ENCODE results near the gene MTMR4. TPM values are rescaled to one million over a fixed set of nuclear protein-coding genes. Genes with fewer than 3 reads are reported as not detected.

The MTMR4 gene
- total and polyA plus RNA-seq, 2 experiments from 2014 or later: 11.1 to 42.2 TPM

DNA sequence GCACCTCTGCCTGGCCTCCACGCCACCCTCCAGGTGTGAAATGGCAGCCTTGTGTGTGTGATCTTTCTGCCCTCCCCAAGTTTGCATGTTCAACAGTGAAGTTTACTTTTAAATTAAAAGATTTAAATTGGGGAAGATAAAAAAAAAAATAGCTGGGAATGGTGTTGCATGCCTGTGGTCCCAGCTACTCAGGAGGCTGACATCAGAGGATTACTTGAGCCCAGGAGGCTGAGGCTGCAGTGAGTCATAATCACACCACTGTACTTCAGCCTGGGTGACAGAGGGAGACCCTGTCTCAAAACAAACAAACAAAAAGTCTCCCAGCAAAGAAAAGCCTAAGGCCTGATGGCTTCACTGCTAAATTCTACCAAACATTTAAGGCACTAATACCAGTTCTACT, 61.7 kb downstream of the MTMR4 start (continued):
- TF ChIP-seq, protein P1, sequence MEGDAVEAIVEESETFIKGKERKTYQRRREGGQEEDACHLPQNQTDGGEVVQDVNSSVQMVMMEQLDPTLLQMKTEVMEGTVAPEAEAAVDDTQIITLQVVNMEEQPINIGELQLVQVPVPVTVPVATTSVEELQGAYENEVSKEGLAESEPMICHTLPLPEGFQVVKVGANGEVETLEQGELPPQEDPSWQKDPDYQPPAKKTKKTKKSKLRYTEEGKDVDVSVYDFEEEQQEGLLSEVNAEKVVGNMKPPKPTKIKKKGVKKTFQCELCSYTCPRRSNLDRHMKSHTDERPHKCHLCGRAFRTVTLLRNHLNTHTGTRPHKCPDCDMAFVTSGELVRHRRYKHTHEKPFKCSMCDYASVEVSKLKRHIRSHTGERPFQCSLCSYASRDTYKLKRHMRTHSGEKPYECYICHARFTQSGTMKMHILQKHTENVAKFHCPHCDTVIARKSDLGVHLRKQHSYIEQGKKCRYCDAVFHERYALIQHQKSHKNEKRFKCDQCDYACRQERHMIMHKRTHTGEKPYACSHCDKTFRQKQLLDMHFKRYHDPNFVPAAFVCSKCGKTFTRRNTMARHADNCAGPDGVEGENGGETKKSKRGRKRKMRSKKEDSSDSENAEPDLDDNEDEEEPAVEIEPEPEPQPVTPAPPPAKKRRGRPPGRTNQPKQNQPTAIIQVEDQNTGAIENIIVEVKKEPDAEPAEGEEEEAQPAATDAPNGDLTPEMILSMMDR (conservative IDR thresholded peaks at IDR 0.05; ENCODE audit: low read depth in 2 of 2): no peak

DNA sequence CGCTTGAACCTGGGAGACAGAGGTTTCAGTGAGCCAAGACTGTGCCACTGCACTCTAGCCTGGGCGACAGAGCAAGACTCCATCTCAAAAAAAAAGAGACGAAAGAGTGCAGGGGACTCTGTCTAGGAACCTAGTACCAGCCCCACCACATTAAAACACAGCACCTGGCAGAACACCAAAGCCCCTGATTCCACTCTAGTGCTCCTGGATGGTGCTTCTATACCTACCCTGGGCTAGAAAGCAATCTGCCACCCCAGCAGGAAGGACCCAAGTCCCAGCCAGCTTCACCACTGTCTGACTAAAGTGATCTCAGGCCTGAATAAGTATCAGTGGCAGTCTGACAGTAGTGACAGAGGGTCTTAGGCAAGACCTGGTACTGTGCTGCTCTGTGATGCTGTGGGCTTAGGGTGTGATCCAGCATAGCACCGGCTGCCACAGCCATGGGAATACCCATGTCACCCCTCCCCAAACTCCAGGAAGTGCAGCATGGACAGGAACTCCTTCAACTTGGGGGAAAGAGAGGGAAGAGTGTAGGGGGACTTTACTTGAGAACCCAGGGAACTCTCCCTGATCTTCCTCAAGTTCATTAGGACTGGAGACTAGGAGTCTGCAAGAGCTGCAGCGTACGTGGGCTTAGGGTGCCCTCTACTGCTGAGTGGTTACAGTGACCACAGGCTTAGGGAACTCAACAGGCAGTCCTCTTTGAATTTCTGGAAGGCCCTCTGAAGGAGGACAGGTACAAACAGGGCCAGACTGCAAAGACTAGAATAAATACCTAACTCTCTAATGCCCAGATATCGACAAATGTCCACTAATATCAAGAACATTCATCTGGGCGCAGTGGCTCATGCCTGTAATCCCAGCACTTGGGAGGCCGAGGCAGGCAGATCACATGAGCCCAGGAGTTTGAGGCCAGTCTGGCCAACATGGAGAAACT, 67.1 kb downstream of the MTMR4 start:
- no peak overlapping the region for H3K4me3 ChIP-seq
- DNase-seq (ENCODE audit: low spot score) (peak; percentile 94), ATAC-seq (peak; percentile 99)
- H3K36me3 ChIP-seq (ENCODE audit: insufficient read depth): no peaks in the 10 kb centered on the region
- peaks cover 13% of the 10 kb centered on the region for H3K4me1 ChIP-seq (ENCODE audit: insufficient read depth)
- no peaks in the 10 kb centered on the region for H3F3A ChIP-seq (replicated peaks; ENCODE audit: low read depth)
- Mint-ChIP-seq H3K9me3 (peaks cover 11% of the 10 kb centered on the region; the same call in 2 of the 3 replicates), H3K4me1 (peaks cover 10% of the 10 kb centered on the region), H3K4me3 (no peak overlapping the region), H3K27me3 (ENCODE audit: insufficient read depth, low read depth, poor library complexity) (peaks cover 7% of the 10 kb centered on the region), H3K27ac (no peak overlapping the region), H3K36me3 (ENCODE audit: low read depth) (peaks cover 8% of the 10 kb centered on the region; the same call in 2 of the 3 replicates)
- no peak overlapping the region for H3K4me2 ChIP-seq
- no peaks in the 10 kb centered on the region for H3K9me2 ChIP-seq (ENCODE audit: insufficient read depth)
- H4K20me1 ChIP-seq (replicated peaks; ENCODE audit: insufficient read depth): no peaks in the 10 kb centered on the region
- H3K27ac ChIP-seq (ENCODE audit: low read depth): no peak overlapping the region
- H3K27me3 ChIP-seq (ENCODE audit: insufficient read depth): no peaks in the 10 kb centered on the region
- TF ChIP-seq, protein P1 (conservative IDR thresholded peaks at IDR 0.05; ENCODE audit: low read depth in 2 of 2): peak; percentile 90 to 99
- no peak for TF ChIP-seq POLR2AphosphoS5 (IDR thresholded peaks at IDR 0.05; ENCODE audit: low read depth)
- no peaks in the 10 kb centered on the region for H3K79me2 ChIP-seq (replicated peaks; ENCODE audit: insufficient read depth)
- peak overlapping the region; percentile 90 for H2AFZ ChIP-seq

DNA sequence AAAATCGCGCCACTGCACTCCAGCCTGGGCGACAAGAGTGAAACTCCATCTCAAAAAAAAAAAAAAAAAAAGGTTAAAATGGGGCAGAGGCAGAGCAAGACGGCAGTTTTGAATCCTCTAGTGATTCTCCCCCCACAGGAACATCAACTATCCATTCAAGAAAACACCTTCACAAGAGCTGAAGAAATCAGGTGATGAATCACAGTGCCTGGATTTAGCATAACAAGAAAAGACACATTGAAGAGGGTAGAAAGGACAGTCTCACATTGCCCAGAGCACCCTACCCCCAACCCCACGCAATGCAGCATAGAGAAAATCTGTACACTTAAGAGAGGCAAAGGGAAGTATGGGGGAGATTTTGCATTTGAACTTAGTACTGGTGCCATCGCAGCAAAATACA, 68.4 kb downstream of the MTMR4 start:
- H3K36me3 Mint-ChIP-seq (ENCODE audit: low read depth): peaks cover 8% of the 10 kb centered on the region; the same call in 2 of the 3 replicates
- Histone ChIP-seq H3K36me3 (ENCODE audit: insufficient read depth) (no peaks in the 10 kb centered on the region), H2AFZ (peak overlapping the region; percentile 83), H3K79me2 (replicated peaks; ENCODE audit: insufficient read depth) (no peaks in the 10 kb centered on the region), H3K4me1 (ENCODE audit: insufficient read depth) (peaks cover 13% of the 10 kb centered on the region), H3K9me2 (ENCODE audit: insufficient read depth) (no peaks in the 10 kb centered on the region), H4K20me1 (replicated peaks; ENCODE audit: insufficient read depth) (no peaks in the 10 kb centered on the region), H3K4me2 (peak overlapping the region; percentile 45; the same call in 1 of the 2 replicates), H3K27ac (ENCODE audit: low read depth) (no peak overlapping the region), H3F3A (replicated peaks; ENCODE audit: low read depth) (no peaks in the 10 kb centered on the region), H3K27me3 (ENCODE audit: insufficient read depth) (no peaks in the 10 kb centered on the region), H3K4me3 (no peak overlapping the region)
- peak; percentile 36 for ATAC-seq
- peaks cover 11% of the 10 kb centered on the region; the same call in 2 of the 3 replicates for H3K9me3 Mint-ChIP-seq
- H3K27me3 Mint-ChIP-seq (ENCODE audit: insufficient read depth, low read depth, poor library complexity): peaks cover 7% of the 10 kb centered on the region
- H3K4me3 Mint-ChIP-seq: 0 out of 3 replicates have a peak overlapping the region, but pooled peaks have one; percentile 21
- H3K4me1 Mint-ChIP-seq: peaks cover 10% of the 10 kb centered on the region
- DNase-seq (ENCODE audit: low spot score): peak; percentile 17
- no peak overlapping the region for H3K27ac Mint-ChIP-seq
- TF ChIP-seq JUNB (IDR thresholded peaks at IDR 0.05; ENCODE audit: unreplicated experiment) (no peak), ZNF331 (CRISPR knock-in tag; IDR thresholded peaks at IDR 0.05; ENCODE audit: low read depth) (no peak)
- TF ChIP-seq, protein P2, sequence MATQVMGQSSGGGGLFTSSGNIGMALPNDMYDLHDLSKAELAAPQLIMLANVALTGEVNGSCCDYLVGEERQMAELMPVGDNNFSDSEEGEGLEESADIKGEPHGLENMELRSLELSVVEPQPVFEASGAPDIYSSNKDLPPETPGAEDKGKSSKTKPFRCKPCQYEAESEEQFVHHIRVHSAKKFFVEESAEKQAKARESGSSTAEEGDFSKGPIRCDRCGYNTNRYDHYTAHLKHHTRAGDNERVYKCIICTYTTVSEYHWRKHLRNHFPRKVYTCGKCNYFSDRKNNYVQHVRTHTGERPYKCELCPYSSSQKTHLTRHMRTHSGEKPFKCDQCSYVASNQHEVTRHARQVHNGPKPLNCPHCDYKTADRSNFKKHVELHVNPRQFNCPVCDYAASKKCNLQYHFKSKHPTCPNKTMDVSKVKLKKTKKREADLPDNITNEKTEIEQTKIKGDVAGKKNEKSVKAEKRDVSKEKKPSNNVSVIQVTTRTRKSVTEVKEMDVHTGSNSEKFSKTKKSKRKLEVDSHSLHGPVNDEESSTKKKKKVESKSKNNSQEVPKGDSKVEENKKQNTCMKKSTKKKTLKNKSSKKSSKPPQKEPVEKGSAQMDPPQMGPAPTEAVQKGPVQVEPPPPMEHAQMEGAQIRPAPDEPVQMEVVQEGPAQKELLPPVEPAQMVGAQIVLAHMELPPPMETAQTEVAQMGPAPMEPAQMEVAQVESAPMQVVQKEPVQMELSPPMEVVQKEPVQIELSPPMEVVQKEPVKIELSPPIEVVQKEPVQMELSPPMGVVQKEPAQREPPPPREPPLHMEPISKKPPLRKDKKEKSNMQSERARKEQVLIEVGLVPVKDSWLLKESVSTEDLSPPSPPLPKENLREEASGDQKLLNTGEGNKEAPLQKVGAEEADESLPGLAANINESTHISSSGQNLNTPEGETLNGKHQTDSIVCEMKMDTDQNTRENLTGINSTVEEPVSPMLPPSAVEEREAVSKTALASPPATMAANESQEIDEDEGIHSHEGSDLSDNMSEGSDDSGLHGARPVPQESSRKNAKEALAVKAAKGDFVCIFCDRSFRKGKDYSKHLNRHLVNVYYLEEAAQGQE (IDR thresholded peaks at IDR 0.05; ENCODE audit: unreplicated experiment): no peak

All from GM23338 (cell line).